CD14-positive monocyte (primary cell): ENCODE data around the gene CHMP4B. TPM values are rescaled to one million over a fixed set of nuclear protein-coding genes. Genes with fewer than 3 reads are reported as not detected.

Source experiments
- DNase-seq, 3 donors: peaks; one replicate each; pipeline ENCODE4 v3.0.0-alpha.2; 2011 to 2022
- H2AFZ ChIP-seq: 2 replicates; pipeline ENCODE4 v1.6.0; 2012; ENCODE audit warnings: mild to moderate bottlenecking, low read depth, low read length, inconsistent platforms; ENCODE audit not compliant: insufficient read depth, poor library complexity, severe bottlenecking
- H3K27ac ChIP-seq, 2 donors: 1 replicate in 1 of 2; 2 replicates in 1 of 2; pipeline ENCODE4 v1.5.1; 2012 to 2013; ENCODE audit warnings: low read length in 2 of 2, control low read depth in 1 of 2, inconsistent platforms in 1 of 2, low read depth in 1 of 2, mild to moderate bottlenecking in 1 of 2
- H3K27me3 ChIP-seq, 2 donors: one replicate each; pipeline versions ENCODE4 v1.6.0 to v1.6.1; 2011 to 2013; ENCODE audit warnings: low read length in 2 of 2; ENCODE audit not compliant: control insufficient read depth in 2 of 2, insufficient read depth in 2 of 2
- H3K36me3 ChIP-seq, 2 donors: replicated peaks in 1 of 2; 1 replicate in 1 of 2; 2 replicates in 1 of 2; pipeline versions ENCODE4 v1.5.1 to v1.6.1; 2012 to 2013; ENCODE audit warnings: low read length in 2 of 2, control low read depth in 1 of 2, inconsistent platforms in 1 of 2, mild to moderate bottlenecking in 1 of 2; ENCODE audit not compliant: insufficient read depth in 2 of 2, control insufficient read depth in 1 of 2
- H3K4me1 ChIP-seq, 2 donors: 1 replicate in 1 of 2; 2 replicates in 1 of 2; pipeline versions ENCODE4 v1.5.1 to v1.6.1; 2012 to 2013; ENCODE audit warnings: low read length in 2 of 2, control low read depth in 1 of 2, inconsistent platforms in 1 of 2, mild to moderate bottlenecking in 1 of 2, moderate library complexity in 1 of 2; ENCODE audit not compliant: insufficient read depth in 2 of 2, control insufficient read depth in 1 of 2
- H3K4me2 ChIP-seq: replicated peaks from 2 replicates; pipeline ENCODE3; 2012; ENCODE audit warnings: low read length, moderate library complexity, mild to moderate bottlenecking; ENCODE audit not compliant: poor library complexity, severe bottlenecking; ENCODE audit errors: extremely low read depth
- H3K4me3 ChIP-seq, 3 experiments: fragments of 200-600 bp in 1 of 3; sonication (generic) in 1 of 3; replicated peaks in 1 of 3; 1 replicate in 2 of 3; 2 replicates in 1 of 3; pipeline ENCODE4 v1.5.1; 2011 to 2013; ENCODE audit warnings: low read length in 3 of 3, mild to moderate bottlenecking in 3 of 3, control low read depth in 2 of 3, low read depth in 2 of 3, inconsistent platforms in 1 of 3, moderate library complexity in 1 of 3
- H3K79me2 ChIP-seq: 2 replicates; pipeline ENCODE4 v1.6.0; 2012; ENCODE audit warnings: mild to moderate bottlenecking, control low read depth, inconsistent platforms, low read length, moderate library complexity; ENCODE audit not compliant: insufficient read depth
- H3K9ac ChIP-seq: 2 replicates; pipeline ENCODE4 v1.6.0; 2017; ENCODE audit warnings: low read length, mild to moderate bottlenecking; ENCODE audit not compliant: insufficient read depth, poor library complexity, severe bottlenecking
- H3K9me3 ChIP-seq, 2 donors: replicated peaks in 1 of 2; 1 replicate in 1 of 2; 2 replicates in 1 of 2; pipeline versions ENCODE4 v1.5.1 to v1.6.1; 2012 to 2013; ENCODE audit warnings: low read length in 2 of 2, control low read depth in 1 of 2; ENCODE audit not compliant: control insufficient read depth in 1 of 2, insufficient read depth in 1 of 2
- H4K20me1 ChIP-seq: 2 replicates; pipeline ENCODE4 v1.6.0; 2012; ENCODE audit warnings: mild to moderate bottlenecking, low read length, control low read depth, moderate library complexity; ENCODE audit not compliant: insufficient read depth
- H3K27ac Mint-ChIP-seq, 7 donors: one replicate each; pipeline ENCODE4 v1.8.0; 2020; ENCODE audit warnings: mild to moderate bottlenecking in 7 of 7, mixed read lengths in 7 of 7, moderate library complexity in 6 of 7, inconsistent platforms in 2 of 7
- H3K27me3 Mint-ChIP-seq, 3 donors: one replicate each; pipeline ENCODE4 v1.8.0; 2021 to 2022; ENCODE audit warnings: low read depth in 3 of 3, mild to moderate bottlenecking in 3 of 3, mixed read lengths in 3 of 3, moderate library complexity in 3 of 3, inconsistent platforms in 1 of 3
- H3K36me3 Mint-ChIP-seq, 2 donors: one replicate each; pipeline ENCODE4 v1.8.0; 2020; ENCODE audit warnings: mixed read lengths in 2 of 2, inconsistent platforms in 1 of 2, mild to moderate bottlenecking in 1 of 2
- H3K4me1 Mint-ChIP-seq: one replicate; pipeline ENCODE4 v1.8.0; 2020; ENCODE audit warnings: mild to moderate bottlenecking, mixed read lengths
- H3K4me3 Mint-ChIP-seq, 2 donors: one replicate each; pipeline ENCODE4 v1.8.0; 2020; ENCODE audit warnings: mild to moderate bottlenecking in 2 of 2, mixed read lengths in 2 of 2, moderate library complexity in 1 of 2
- H3K9me3 Mint-ChIP-seq, 7 donors: one replicate each; pipeline ENCODE4 v1.8.0; 2020 to 2022; ENCODE audit warnings: mixed read lengths in 7 of 7, mild to moderate bottlenecking in 6 of 7, moderate library complexity in 6 of 7, inconsistent platforms in 2 of 7
- WGBS: methylation state at CpG from one replicate; pipeline ENCODE4 v1.1.5; 2013; ENCODE audit warnings: missing lambda C conversion rate; ENCODE audit not compliant: insufficient coverage; 5-methylcytosine and 5-hydroxymethylcytosine counted together
- intact Hi-C, 2 donors: fragments of 100-400 bp; cut with micrococcal nuclease; formaldehyde crosslinking; loops; one replicate each; pipeline versions ENCODE4 v1.15.0 to v1.15.1; 2023
- polyA plus RNA-seq, 3 donors: library from polyadenylated mRNA; depleted of rRNA in 1 of 3; unstranded in 2 of 3; stranded (reverse) in 1 of 3; fragments of 300-500 nt in 2 of 3; fragments of >200 nt in 1 of 3; fragmentation: Illumina TruSeq in 2 of 3; gene quantifications; 1 replicate in 2 of 3; 2 replicates in 1 of 3; pipeline ENCODE4 v1.2.3, GENCODE V29; 2012 to 2021
- TF ChIP-seq, protein P1 (sequence below): fragments of 200-600 bp; IDR thresholded peaks from one replicate; pipeline ENCODE4 v1.8.0; 2022; ENCODE audit warnings: antibody characterized with exemption, mild to moderate bottlenecking

CHMP4B gene
- polyA plus RNA-seq, 3 donors: 7.1 to 181 (median 10.0) TPM

DNA sequence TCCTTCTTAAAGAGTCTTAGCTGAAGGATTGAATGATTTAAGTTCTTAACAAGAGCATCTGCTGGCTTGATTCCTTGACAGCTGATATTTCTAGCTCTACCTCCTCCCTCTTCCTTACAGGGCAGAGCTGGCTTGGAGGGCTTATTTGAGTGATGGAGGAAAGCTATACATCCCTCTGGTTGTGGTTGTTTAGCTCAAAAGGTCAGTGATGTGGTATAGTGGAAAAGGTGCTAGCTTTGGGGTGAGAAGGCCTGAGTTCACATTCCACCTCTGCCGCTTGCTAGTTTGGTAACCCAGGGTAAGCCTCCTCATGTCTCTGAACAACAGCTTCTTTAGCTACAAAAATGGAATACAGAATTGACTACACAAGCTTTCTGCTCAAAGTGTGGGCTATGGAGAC is 8.3 kb downstream of the CHMP4B start:
- Mint-ChIP-seq H3K36me3 (peaks cover 23 to 59% of the 10 kb centered on the region in 2 donors), H3K4me3 (no peak overlapping the region), H3K27ac (peak overlapping the region in 2 of 7 donors; percentile 32 to 47), H3K4me1 (peaks cover 54% of the 10 kb centered on the region), H3K9me3 (no peaks in the 10 kb centered on the region), H3K27me3 (no peaks in the 10 kb centered on the region)
- no peak overlapping the region for H2AFZ ChIP-seq
- H3K4me3 ChIP-seq: no peak overlapping the region
- DNase-seq: no peak
- H3K9ac ChIP-seq: no peak overlapping the region
- intact Hi-C loops: no loop called here
- no CpG with 5 or more reads among the region's 1 CpG for WGBS
- TF ChIP-seq, protein P1, sequence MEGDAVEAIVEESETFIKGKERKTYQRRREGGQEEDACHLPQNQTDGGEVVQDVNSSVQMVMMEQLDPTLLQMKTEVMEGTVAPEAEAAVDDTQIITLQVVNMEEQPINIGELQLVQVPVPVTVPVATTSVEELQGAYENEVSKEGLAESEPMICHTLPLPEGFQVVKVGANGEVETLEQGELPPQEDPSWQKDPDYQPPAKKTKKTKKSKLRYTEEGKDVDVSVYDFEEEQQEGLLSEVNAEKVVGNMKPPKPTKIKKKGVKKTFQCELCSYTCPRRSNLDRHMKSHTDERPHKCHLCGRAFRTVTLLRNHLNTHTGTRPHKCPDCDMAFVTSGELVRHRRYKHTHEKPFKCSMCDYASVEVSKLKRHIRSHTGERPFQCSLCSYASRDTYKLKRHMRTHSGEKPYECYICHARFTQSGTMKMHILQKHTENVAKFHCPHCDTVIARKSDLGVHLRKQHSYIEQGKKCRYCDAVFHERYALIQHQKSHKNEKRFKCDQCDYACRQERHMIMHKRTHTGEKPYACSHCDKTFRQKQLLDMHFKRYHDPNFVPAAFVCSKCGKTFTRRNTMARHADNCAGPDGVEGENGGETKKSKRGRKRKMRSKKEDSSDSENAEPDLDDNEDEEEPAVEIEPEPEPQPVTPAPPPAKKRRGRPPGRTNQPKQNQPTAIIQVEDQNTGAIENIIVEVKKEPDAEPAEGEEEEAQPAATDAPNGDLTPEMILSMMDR: no peak
- peaks cover 4 to 27% of the 10 kb centered on the region in 2 donors for H3K4me1 ChIP-seq
- peaks cover 100% of the 10 kb centered on the region for H4K20me1 ChIP-seq
- peak overlapping the region in 1 of 2 donors; percentile 58 for H3K27ac ChIP-seq
- peaks cover 27 to 70% of the 10 kb centered on the region in 2 donors for H3K36me3 ChIP-seq
- H3K79me2 ChIP-seq: peaks cover 100% of the 10 kb centered on the region
- H3K27me3 ChIP-seq: no peaks in the 10 kb centered on the region
- no peak overlapping the region for H3K4me2 ChIP-seq
- H3K9me3 ChIP-seq: no peaks in the 10 kb centered on the region

DNA sequence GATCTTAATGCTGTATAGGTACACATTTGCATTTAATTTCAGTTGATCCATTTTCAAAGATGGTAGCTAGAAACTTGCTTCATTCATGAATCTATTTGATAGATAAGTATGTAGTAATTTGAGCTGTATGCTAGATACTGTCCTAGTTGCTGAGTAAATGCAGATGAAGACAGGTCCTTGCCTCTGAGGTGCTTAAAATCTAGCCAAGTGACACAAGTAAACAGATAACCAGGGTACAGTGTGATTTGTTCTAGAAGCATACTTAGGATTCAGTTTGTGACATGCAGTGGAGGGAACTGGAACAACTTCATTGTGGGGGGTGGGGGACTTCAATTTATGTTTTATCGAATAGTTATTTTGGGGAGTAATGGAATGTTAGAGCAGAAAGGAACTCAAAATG is 9.2 kb downstream of the CHMP4B start:
- Histone ChIP-seq H3K9ac (no peak overlapping the region), H3K36me3 (peaks cover 23 to 69% of the 10 kb centered on the region in 2 donors), H3K27ac (peak overlapping the region in 1 of 2 donors; percentile 55), H3K9me3 (no peaks in the 10 kb centered on the region), H4K20me1 (peaks cover 100% of the 10 kb centered on the region), H3K4me1 (peaks cover 0 to 20% of the 10 kb centered on the region in 2 donors), H3K27me3 (no peaks in the 10 kb centered on the region), H3K79me2 (peaks cover 100% of the 10 kb centered on the region), H3K4me2 (no peak overlapping the region), H3K4me3 (no peak overlapping the region), H2AFZ (no peak overlapping the region)
- Mint-ChIP-seq H3K27ac (peak overlapping the region in 2 of 7 donors; percentile 2 to 34), H3K9me3 (no peaks in the 10 kb centered on the region), H3K4me3 (no peak overlapping the region), H3K36me3 (peaks cover 17 to 51% of the 10 kb centered on the region in 2 donors), H3K27me3 (no peaks in the 10 kb centered on the region), H3K4me1 (peaks cover 54% of the 10 kb centered on the region)
- TF ChIP-seq, protein P1: no peak
- 100% methylated on average over 1 of the region's 1 CpG for WGBS
- intact Hi-C loops: no loop called here
- no peak for DNase-seq
